SK-N-SH (cell line): ENCODE results near the gene RAPGEF4. TPM values are rescaled to one million over a fixed set of nuclear protein-coding genes. Genes with fewer than 3 reads are reported as not detected.

Experiments used
- CTCF ChIA-PET: fragments of 300-600, 350-600 bp; formaldehyde crosslinking; extraction: SDS; loops from one replicate; lab custom pipeline; 2021; lab: Yijun Ruan, JAX
- POLR2A ChIA-PET: fragments of 350-600 bp; sonication (Branson Sonifier 250); formaldehyde crosslinking; extraction: SDS; loops from one replicate; lab custom pipeline; 2020; ENCODE audit warnings: antibody characterized with exemption, inconsistent platforms; lab: Yijun Ruan, JAX
- DNase-seq: peaks from one replicate; pipeline ENCODE4 v3.0.0; 2012
- H2AFZ ChIP-seq: fragments of 200-600 bp; sonication (generic); 2 replicates; pipeline ENCODE4 v1.8.1; 2016; ENCODE audit warnings: antibody characterized with exemption, mild to moderate bottlenecking, low read depth
- H3F3A ChIP-seq: fragments of 200-600 bp; sonication (generic); replicated peaks from 2 replicates; pipeline ENCODE3; 2016; ENCODE audit warnings: antibody characterized with exemption, mild to moderate bottlenecking; ENCODE audit not compliant: insufficient read depth
- H3K27ac ChIP-seq, 2 experiments: fragments of 200-500 bp in 1 of 2; fragments of 200-600 bp in 1 of 2; sonication (Bioruptor generic) in 1 of 2; sonication (generic), shearing (Covaris generic) in 1 of 2; 2 replicates each; pipeline versions ENCODE4 v1.5.1 to v1.6.1; 2014 to 2016; ENCODE audit warnings: low read depth in 2 of 2, inconsistent platforms in 1 of 2, low read length in 1 of 2, mild to moderate bottlenecking in 1 of 2, mixed read lengths in 1 of 2
- H3K27me3 ChIP-seq: fragments of 200-600 bp; sonication (generic), shearing (Covaris generic); 2 replicates; pipeline ENCODE4 v1.6.1; 2016; ENCODE audit warnings: mixed run types; ENCODE audit not compliant: insufficient read depth
- H3K36me3 ChIP-seq, 2 experiments: fragments of 200-500 bp in 1 of 2; fragments of 200-600 bp in 1 of 2; sonication (Bioruptor generic) in 1 of 2; sonication (generic) in 1 of 2; replicated peaks in 1 of 2; 2 replicates each; pipeline versions ENCODE3 to v1.5.1; 2014 to 2016; ENCODE audit warnings: low read length in 1 of 2, mild to moderate bottlenecking in 1 of 2; ENCODE audit not compliant: insufficient read depth in 2 of 2, control insufficient read depth in 1 of 2
- H3K4me1 ChIP-seq, 2 experiments: fragments of 200-500 bp in 1 of 2; fragments of 200-600 bp in 1 of 2; sonication (Bioruptor generic) in 1 of 2; sonication (generic), shearing (Covaris generic) in 1 of 2; 2 replicates each; pipeline versions ENCODE4 v1.5.1 to v1.6.1; 2014 to 2016; ENCODE audit warnings: low read depth in 1 of 2, low read length in 1 of 2, mixed run types in 1 of 2; ENCODE audit not compliant: insufficient read depth in 2 of 2, control insufficient read depth in 1 of 2
- H3K4me2 ChIP-seq: fragments of 200-600 bp; sonication (generic), shearing (Covaris generic); 2 replicates; pipeline ENCODE4 v1.6.1; 2017; ENCODE audit warnings: mixed run types
- H3K4me3 ChIP-seq, 2 experiments: fragments of 200-500 bp in 1 of 2; fragments of 200-600 bp in 1 of 2; sonication (Bioruptor generic) in 1 of 2; sonication (generic), shearing (Covaris generic) in 1 of 2; 2 replicates each; pipeline versions ENCODE4 v1.5.1 to v1.8.1; 2014 to 2016; ENCODE audit warnings: low read depth in 2 of 2, inconsistent platforms in 1 of 2, low read length in 1 of 2, mild to moderate bottlenecking in 1 of 2, mixed read lengths in 1 of 2, moderate library complexity in 1 of 2
- H3K79me2 ChIP-seq: fragments of 200-600 bp; sonication (generic); 2 replicates; pipeline ENCODE4 v1.8.1; 2017; ENCODE audit warnings: mild to moderate bottlenecking; ENCODE audit not compliant: insufficient read depth
- H3K9ac ChIP-seq: fragments of 200-600 bp; sonication (generic); 2 replicates; pipeline ENCODE4 v1.6.1; 2017; ENCODE audit warnings: mixed run types
- H3K9me2 ChIP-seq: fragments of 200-600 bp; sonication (generic); 2 replicates; pipeline ENCODE4 v1.6.1; 2017; ENCODE audit warnings: mixed run types
- H3K9me3 ChIP-seq: fragments of 200-600 bp; sonication (generic); 2 replicates; pipeline ENCODE4 v1.6.1; 2017; ENCODE audit warnings: mixed run types, mild to moderate bottlenecking, moderate library complexity
- H4K20me1 ChIP-seq: fragments of 200-600 bp; sonication (generic); 2 replicates; pipeline ENCODE4 v1.6.1; 2017; ENCODE audit warnings: mild to moderate bottlenecking, mixed run types; ENCODE audit not compliant: insufficient read depth
- CHD2 ChIP-seq: fragments of 150-350 bp; IDR thresholded peaks from 2 replicates; pipeline ENCODE4 v1.6.1; 2018; ENCODE audit warnings: low read length; ENCODE audit not compliant: partially characterized antibody
- ELF1 ChIP-seq: IDR thresholded peaks from 2 replicates; pipeline ENCODE4 v1.4.0; 2012
- EP300 ChIP-seq, 2 experiments: IDR thresholded peaks; 2 replicates each; pipeline versions ENCODE4 v1.4.0 to v1.6.1; 2012; ENCODE audit warnings: borderline replicate concordance in 1 of 2, low read depth in 1 of 2, low read length in 1 of 2
- JUND ChIP-seq: IDR thresholded peaks from 2 replicates; pipeline ENCODE4 v1.4.0; 2012
- MXI1 ChIP-seq: IDR thresholded peaks from 2 replicates; pipeline ENCODE4 v1.6.1; 2012; ENCODE audit warnings: mild to moderate bottlenecking, low read depth, low read length, improper control_type of control experiment
- NFIC ChIP-seq: IDR thresholded peaks from 2 replicates; pipeline ENCODE4 v1.4.0; 2012; ENCODE audit warnings: borderline replicate concordance
- POLR2AphosphoS5 ChIP-seq: IDR thresholded peaks from 2 replicates; pipeline ENCODE4 v1.6.1; 2012; ENCODE audit warnings: low read depth, low read length
- RAD21 ChIP-seq: IDR thresholded peaks from 2 replicates; pipeline ENCODE4 v1.6.1; 2012; ENCODE audit warnings: mild to moderate bottlenecking, low read length
- RCOR1 ChIP-seq: fragments of 150-350 bp; IDR thresholded peaks from 2 replicates; pipeline ENCODE4 v1.6.1; 2017; ENCODE audit warnings: antibody characterized with exemption, low read length
- SIN3A ChIP-seq: IDR thresholded peaks from 2 replicates; pipeline ENCODE4 v1.6.1; 2012; ENCODE audit warnings: low read depth, mild to moderate bottlenecking, low read length, moderate library complexity, borderline replicate concordance
- SMC3 ChIP-seq: IDR thresholded peaks from 2 replicates; pipeline ENCODE4 v1.6.1; 2012; ENCODE audit warnings: low read depth, low read length, improper control_type of control experiment
- TAF1 ChIP-seq: IDR thresholded peaks from 2 replicates; pipeline ENCODE4 v1.6.1; 2012; ENCODE audit warnings: low read depth, mild to moderate bottlenecking, low read length, moderate library complexity, borderline replicate concordance
- TCF12 ChIP-seq: IDR thresholded peaks from 2 replicates; pipeline ENCODE4 v1.4.0; 2012
- WGBS: methylation state at CpG from one replicate; pipeline ENCODE4 v1.1.6; 2017; ENCODE audit warnings: low lambda C conversion rate; 5-methylcytosine and 5-hydroxymethylcytosine counted together
- polyA plus RNA-seq, 3 experiments: library from polyadenylated mRNA; depleted of rRNA; stranded (reverse); fragments of >200 nt; gene quantifications; 2 replicates each; pipeline ENCODE4 v1.2.3, GENCODE V29; 2012
- TF ChIP-seq, protein P1 (sequence below): fragments of 150-350 bp; IDR thresholded peaks from 2 replicates; pipeline ENCODE4 v1.6.1; 2017; ENCODE audit warnings: antibody characterized with exemption, low read length, low read depth, borderline replicate concordance
- TF ChIP-seq, protein P2 (sequence below): IDR thresholded peaks from 2 replicates; pipeline ENCODE4; 2012
- TF ChIP-seq, protein P3 (sequence below): IDR thresholded peaks from 2 replicates; pipeline ENCODE4 v1.4.0; 2012; ENCODE audit warnings: low read depth
- TF ChIP-seq, protein P4 (sequence below): IDR thresholded peaks from 2 replicates; pipeline ENCODE4 v1.4.0; 2012; ENCODE audit warnings: low read depth, borderline replicate concordance

RAPGEF4 gene
- polyA plus RNA-seq, 1 of the 3 experiments (the other 2 are of a cell fraction): 0.30 TPM

DNA sequence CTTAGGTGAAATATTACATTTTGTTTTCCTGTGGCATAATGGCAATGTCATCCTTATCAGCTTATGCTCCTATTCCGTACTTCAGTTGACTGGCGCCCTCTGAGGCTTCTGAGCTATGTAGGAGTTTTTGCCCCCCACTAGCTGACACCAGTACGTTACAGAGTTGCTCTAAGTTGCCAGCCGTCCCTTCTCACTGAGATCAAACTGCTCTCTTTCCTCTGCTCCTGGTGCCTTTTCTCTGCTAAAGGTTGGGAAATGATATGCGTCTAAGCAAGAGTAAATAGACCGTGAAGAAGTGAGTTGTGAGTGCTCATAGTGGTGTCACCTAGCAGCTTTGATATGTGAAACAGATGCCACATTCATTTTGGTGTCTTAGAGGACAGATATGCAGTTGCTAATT is 99.2 kb downstream of the RAPGEF4 start:
- no peak for DNase-seq
- Histone ChIP-seq H4K20me1 (no peaks in the 10 kb centered on the region), H3F3A (peaks cover 4% of the 10 kb centered on the region), H3K9me2 (no peaks in the 10 kb centered on the region), H2AFZ (no peak overlapping the region), H3K4me3 (no peak overlapping the region), H3K79me2 (no peaks in the 10 kb centered on the region), H3K4me2 (no peak overlapping the region), H3K9me3 (no peaks in the 10 kb centered on the region), H3K36me3 (no peaks in the 10 kb centered on the region), H3K9ac (no peak overlapping the region), H3K27ac (no peak overlapping the region), H3K4me1 (peaks cover 0 to 8% of the 10 kb centered on the region in 2 experiments; a peak in 3 of 4 replicates), H3K27me3 (no peaks in the 10 kb centered on the region)
- TF ChIP-seq NFIC: no peak
- no peak for TF ChIP-seq MXI1
- no peak for TF ChIP-seq TAF1
- no peak for TF ChIP-seq SIN3A
- TF ChIP-seq, protein P1, sequence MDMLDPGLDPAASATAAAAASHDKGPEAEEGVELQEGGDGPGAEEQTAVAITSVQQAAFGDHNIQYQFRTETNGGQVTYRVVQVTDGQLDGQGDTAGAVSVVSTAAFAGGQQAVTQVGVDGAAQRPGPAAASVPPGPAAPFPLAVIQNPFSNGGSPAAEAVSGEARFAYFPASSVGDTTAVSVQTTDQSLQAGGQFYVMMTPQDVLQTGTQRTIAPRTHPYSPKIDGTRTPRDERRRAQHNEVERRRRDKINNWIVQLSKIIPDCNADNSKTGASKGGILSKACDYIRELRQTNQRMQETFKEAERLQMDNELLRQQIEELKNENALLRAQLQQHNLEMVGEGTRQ: no peak
- no peak for TF ChIP-seq POLR2AphosphoS5
- no peak for TF ChIP-seq SMC3
- TF ChIP-seq CHD2: no peak
- no peak for TF ChIP-seq JUND
- TF ChIP-seq, protein P2, sequence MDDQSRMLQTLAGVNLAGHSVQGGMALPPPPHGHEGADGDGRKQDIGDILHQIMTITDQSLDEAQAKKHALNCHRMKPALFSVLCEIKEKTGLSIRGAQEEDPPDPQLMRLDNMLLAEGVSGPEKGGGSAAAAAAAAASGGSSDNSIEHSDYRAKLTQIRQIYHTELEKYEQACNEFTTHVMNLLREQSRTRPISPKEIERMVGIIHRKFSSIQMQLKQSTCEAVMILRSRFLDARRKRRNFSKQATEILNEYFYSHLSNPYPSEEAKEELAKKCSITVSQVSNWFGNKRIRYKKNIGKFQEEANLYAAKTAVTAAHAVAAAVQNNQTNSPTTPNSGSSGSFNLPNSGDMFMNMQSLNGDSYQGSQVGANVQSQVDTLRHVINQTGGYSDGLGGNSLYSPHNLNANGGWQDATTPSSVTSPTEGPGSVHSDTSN: no peak
- no peak for TF ChIP-seq RCOR1
- TF ChIP-seq TCF12: no peak
- no peak for TF ChIP-seq EP300 (IDR thresholded peaks at IDR 0.05; ENCODE audit: borderline replicate concordance in 1 of 2, low read depth in 1 of 2, low read length in 1 of 2)
- TF ChIP-seq, protein P3, sequence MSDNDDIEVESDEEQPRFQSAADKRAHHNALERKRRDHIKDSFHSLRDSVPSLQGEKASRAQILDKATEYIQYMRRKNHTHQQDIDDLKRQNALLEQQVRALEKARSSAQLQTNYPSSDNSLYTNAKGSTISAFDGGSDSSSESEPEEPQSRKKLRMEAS: no peak
- no peak for TF ChIP-seq RAD21
- no peak for TF ChIP-seq ELF1
- TF ChIP-seq, protein P4, sequence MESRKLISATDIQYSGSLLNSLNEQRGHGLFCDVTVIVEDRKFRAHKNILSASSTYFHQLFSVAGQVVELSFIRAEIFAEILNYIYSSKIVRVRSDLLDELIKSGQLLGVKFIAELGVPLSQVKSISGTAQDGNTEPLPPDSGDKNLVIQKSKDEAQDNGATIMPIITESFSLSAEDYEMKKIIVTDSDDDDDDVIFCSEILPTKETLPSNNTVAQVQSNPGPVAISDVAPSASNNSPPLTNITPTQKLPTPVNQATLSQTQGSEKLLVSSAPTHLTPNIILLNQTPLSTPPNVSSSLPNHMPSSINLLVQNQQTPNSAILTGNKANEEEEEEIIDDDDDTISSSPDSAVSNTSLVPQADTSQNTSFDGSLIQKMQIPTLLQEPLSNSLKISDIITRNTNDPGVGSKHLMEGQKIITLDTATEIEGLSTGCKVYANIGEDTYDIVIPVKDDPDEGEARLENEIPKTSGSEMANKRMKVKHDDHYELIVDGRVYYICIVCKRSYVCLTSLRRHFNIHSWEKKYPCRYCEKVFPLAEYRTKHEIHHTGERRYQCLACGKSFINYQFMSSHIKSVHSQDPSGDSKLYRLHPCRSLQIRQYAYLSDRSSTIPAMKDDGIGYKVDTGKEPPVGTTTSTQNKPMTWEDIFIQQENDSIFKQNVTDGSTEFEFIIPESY: no peak
- CTCF ChIA-PET: interaction anchor here (1.4 to 1.6 kb wide), 3 partner anchors 10 to 97 kb away, joined by 5 to 7 read pairs (median 6); no protein-coding TSS in a partner anchor
- WGBS: 87% methylated on average over 6 of the region's 6 CpGs
- POLR2A ChIA-PET: no interaction called here
